ENCODE measurements around the gene RETREG3. TPM values are rescaled to one million over a fixed set of nuclear protein-coding genes. Genes with fewer than 3 reads are reported as not detected.

Gene RETREG3
- total and polyA plus RNA-seq, 2 of the 13 experiments (the other 11 are each of a cell fraction or from before 2014, with no cell fraction given), result 47.0 to 55.8 TPM

DNA sequence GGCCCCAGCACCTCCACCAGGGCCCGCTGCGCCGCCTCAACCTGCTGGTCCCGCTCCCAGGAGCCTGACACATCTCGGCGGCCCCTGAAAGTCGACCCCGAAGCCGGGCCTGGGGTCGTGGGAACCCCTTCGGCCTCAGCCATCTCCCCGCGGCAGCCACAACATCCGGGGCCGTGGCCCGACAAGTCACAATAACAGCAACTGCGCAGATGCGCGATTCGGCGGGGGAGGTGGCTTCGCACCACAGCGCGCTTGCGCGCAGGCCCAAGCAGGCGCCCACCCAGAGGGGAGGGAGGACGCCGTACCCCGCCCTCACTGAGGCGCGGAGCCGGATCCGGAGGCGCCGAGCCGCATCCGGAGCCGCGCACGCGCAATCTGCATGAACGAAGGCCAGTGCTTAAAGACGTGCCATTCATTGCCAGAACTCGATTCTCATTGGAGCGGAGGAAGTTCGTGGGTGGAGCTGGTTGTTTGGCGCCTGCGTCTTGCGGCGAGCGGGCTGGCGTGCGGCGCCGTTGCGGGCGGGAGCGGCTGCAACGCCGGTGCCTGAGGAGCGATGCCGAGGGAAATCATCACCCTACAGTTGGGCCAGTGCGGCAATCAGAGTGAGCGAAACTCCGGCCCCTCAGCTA is at the start of gene RETREG3, which contains the start of gene TUBG1 (continued):
- TF ChIP-seq, protein P1, sequence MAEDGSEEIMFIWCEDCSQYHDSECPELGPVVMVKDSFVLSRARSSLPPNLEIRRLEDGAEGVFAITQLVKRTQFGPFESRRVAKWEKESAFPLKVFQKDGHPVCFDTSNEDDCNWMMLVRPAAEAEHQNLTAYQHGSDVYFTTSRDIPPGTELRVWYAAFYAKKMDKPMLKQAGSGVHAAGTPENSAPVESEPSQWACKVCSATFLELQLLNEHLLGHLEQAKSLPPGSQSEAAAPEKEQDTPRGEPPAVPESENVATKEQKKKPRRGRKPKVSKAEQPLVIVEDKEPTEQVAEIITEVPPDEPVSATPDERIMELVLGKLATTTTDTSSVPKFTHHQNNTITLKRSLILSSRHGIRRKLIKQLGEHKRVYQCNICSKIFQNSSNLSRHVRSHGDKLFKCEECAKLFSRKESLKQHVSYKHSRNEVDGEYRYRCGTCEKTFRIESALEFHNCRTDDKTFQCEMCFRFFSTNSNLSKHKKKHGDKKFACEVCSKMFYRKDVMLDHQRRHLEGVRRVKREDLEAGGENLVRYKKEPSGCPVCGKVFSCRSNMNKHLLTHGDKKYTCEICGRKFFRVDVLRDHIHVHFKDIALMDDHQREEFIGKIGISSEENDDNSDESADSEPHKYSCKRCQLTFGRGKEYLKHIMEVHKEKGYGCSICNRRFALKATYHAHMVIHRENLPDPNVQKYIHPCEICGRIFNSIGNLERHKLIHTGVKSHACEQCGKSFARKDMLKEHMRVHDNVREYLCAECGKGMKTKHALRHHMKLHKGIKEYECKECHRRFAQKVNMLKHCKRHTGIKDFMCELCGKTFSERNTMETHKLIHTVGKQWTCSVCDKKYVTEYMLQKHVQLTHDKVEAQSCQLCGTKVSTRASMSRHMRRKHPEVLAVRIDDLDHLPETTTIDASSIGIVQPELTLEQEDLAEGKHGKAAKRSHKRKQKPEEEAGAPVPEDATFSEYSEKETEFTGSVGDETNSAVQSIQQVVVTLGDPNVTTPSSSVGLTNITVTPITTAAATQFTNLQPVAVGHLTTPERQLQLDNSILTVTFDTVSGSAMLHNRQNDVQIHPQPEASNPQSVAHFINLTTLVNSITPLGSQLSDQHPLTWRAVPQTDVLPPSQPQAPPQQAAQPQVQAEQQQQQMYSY (CRISPR knock-in tag; IDR thresholded peaks at IDR 0.05), result peak; percentile 71; the same call in 1 of the 2 replicates
- no peak for TF ChIP-seq RFXANK (CRISPR knock-in tag; IDR thresholded peaks at IDR 0.05)
- TF ChIP-seq CEBPG (CRISPR knock-in tag; IDR thresholded peaks at IDR 0.05), result 0 out of 2 replicates have a peak, but pooled peaks have one; percentile 39
- TF ChIP-seq, protein P2, sequence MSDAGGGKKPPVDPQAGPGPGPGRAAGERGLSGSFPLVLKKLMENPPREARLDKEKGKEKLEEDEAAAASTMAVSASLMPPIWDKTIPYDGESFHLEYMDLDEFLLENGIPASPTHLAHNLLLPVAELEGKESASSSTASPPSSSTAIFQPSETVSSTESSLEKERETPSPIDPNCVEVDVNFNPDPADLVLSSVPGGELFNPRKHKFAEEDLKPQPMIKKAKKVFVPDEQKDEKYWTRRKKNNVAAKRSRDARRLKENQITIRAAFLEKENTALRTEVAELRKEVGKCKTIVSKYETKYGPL (CRISPR knock-in tag; IDR thresholded peaks at IDR 0.05), result peak; percentile 67; the same call in 1 of the 2 replicates
- 0 out of 2 replicates have a peak, but pooled peaks have one; percentile 63 for TF ChIP-seq SMAD1 (CRISPR knock-in tag; IDR thresholded peaks at IDR 0.05; ENCODE audit: borderline replicate concordance, low read depth)
- TF ChIP-seq, protein P3, sequence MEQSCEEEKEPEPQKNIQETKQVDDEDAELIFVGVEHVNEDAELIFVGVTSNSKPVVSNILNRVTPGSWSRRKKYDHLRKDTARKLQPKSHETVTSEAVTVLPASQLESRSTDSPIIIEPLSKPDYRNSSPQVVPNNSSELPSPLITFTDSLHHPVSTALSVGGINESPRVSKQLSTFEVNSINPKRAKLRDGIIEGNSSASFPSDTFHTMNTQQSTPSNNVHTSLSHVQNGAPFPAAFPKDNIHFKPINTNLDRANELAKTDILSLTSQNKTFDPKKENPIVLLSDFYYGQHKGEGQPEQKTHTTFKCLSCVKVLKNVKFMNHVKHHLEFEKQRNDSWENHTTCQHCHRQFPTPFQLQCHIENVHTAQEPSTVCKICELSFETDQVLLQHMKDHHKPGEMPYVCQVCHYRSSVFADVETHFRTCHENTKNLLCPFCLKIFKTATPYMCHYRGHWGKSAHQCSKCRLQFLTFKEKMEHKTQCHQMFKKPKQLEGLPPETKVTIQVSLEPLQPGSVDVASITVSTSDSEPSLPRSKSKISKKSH (CRISPR knock-in tag; IDR thresholded peaks at IDR 0.05; ENCODE audit: borderline replicate concordance), result peak; percentile 83
- TF ChIP-seq DR1 (CRISPR knock-in tag; IDR thresholded peaks at IDR 0.05), result peak; percentile 86
- TF ChIP-seq ZNF350 (CRISPR knock-in tag; IDR thresholded peaks at IDR 0.05; ENCODE audit: borderline replicate concordance, low read depth), result peak; percentile 93; the same call in 1 of the 2 replicates
- TF ChIP-seq, protein P4, sequence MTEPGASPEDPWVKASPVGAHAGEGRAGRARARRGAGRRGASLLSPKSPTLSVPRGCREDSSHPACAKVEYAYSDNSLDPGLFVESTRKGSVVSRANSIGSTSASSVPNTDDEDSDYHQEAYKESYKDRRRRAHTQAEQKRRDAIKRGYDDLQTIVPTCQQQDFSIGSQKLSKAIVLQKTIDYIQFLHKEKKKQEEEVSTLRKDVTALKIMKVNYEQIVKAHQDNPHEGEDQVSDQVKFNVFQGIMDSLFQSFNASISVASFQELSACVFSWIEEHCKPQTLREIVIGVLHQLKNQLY (CRISPR knock-in tag; IDR thresholded peaks at IDR 0.05), result peak; percentile 26; the same call in 1 of the 2 replicates
- TF ChIP-seq ZNF558 (CRISPR knock-in tag; IDR thresholded peaks at IDR 0.05; ENCODE audit: borderline replicate concordance), result 0 out of 2 replicates have a peak, but pooled peaks have one; percentile 63
- TF ChIP-seq, protein P5, sequence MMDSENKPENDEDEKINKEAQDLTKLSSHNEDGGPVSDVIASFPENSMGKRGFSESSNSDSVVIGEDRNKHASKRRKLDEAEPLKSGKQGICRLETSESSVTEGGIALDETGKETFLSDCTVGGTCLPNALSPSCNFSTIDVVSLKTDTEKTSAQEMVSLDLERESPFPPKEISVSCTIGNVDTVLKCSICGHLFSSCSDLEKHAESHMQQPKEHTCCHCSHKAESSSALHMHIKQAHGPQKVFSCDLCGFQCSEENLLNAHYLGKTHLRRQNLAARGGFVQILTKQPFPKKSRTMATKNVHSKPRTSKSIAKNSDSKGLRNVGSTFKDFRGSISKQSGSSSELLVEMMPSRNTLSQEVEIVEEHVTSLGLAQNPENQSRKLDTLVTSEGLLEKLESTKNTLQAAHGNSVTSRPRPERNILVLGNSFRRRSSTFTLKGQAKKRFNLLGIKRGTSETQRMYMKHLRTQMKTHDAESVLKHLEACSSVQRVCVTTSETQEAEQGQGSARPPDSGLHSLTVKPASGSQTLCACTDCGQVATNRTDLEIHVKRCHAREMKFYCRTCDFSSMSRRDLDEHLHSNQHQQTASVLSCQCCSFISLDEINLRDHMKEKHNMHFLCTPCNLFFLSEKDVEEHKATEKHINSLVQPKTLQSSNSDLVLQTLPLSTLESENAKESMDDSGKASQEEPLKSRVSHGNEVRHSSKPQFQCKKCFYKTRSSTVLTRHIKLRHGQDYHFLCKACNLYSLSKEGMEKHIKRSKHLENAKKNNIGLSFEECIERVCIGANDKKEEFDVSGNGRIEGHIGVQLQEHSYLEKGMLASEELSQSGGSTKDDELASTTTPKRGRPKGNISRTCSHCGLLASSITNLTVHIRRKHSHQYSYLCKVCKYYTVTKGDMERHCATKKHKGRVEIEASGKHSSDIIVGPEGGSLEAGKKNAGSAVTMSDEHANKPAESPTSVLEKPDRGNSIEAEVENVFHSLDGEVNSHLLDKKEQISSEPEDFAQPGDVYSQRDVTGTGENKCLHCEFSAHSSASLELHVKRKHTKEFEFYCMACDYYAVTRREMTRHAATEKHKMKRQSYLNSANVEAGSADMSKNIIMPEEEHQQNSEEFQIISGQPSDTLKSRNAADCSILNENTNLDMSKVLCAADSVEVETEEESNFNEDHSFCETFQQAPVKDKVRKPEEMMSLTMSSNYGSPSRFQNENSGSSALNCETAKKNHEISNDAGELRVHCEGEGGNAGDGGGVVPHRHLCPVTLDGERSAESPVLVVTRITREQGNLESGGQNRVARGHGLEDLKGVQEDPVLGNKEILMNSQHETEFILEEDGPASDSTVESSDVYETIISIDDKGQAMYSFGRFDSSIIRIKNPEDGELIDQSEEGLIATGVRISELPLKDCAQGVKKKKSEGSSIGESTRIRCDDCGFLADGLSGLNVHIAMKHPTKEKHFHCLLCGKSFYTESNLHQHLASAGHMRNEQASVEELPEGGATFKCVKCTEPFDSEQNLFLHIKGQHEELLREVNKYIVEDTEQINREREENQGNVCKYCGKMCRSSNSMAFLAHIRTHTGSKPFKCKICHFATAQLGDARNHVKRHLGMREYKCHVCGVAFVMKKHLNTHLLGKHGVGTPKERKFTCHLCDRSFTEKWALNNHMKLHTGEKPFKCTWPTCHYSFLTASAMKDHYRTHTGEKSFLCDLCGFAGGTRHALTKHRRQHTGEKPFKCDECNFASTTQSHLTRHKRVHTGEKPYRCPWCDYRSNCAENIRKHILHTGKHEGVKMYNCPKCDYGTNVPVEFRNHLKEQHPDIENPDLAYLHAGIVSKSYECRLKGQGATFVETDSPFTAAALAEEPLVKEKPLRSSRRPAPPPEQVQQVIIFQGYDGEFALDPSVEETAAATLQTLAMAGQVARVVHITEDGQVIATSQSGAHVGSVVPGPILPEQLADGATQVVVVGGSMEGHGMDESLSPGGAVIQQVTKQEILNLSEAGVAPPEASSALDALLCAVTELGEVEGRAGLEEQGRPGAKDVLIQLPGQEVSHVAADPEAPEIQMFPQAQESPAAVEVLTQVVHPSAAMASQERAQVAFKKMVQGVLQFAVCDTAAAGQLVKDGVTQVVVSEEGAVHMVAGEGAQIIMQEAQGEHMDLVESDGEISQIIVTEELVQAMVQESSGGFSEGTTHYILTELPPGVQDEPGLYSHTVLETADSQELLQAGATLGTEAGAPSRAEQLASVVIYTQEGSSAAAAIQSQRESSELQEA (CRISPR knock-in tag; IDR thresholded peaks at IDR 0.05; ENCODE audit: not compliant biosample characterization), result peak; percentile 97

Measured in HepG2 (cell line).